Brain pericyte (primary cell): ENCODE measurements around the gene TCF7L2.

Experiments
- DNase-seq: peaks from one replicate; pipeline ENCODE4 v3.0.0-alpha.2; 2012; ENCODE audit warnings: low read depth, low spot score

TCF7L2 gene

GRCh38 chr10:113142601-113143362 is 192.7 kb downstream of the TCF7L2 start:
- DNase-seq = no peak

DNA sequence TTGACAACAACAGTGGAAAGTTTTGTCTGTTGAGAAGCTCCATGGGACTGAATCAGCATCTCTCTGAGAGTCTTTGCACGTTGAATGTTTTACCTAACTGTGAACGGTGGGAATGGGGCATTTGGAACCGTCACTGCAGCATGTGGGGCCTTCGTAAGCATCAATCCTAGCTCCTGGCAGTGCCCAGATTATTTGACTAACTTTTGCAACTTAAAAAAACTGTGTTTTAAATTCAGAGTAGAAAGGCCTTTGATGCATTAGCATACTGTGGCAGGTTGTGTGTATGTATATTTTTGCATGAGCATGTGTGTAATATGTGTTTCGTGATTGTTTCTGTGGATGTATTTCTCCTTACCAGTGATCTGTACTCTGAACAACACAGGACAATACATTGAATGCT is 194.5 kb downstream of the TCF7L2 start:
- no peak for DNase-seq

- DNase-seq = no peak
Measured at GRCh38 chr10:113148071-113148825, 198.2 kb downstream of the TCF7L2 start.

GRCh38 chr10:113148901-113149300 is 198.9 kb downstream of the TCF7L2 start:
- DNase-seq = no peak

DNA sequence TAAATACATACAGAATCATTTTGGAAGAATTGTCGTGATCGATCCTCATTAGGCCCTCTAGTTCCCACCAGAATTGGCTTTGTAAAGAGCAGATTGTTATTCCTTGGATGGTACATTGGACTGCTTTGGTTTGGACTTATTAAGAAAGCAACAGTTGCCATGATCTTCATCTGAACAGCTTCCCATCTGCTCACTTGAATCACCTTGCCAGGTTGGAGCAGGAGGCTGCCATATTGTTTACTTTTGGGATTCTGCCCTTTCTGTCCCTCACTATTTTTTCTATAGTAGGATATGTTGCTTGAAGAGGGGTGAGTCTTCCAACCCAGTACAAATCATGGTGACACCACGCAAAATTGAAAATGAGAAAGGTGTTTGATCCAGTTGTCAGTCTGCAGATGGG is 199.6 kb downstream of the TCF7L2 start:
- no peak for DNase-seq

- DNase-seq = no peak
Measured at GRCh38 chr10:113151190-113151666, 201.2 kb downstream of the TCF7L2 start.

- DNase-seq = no peak
Measured at GRCh38 chr10:113153493-113154102, 203.6 kb downstream of the TCF7L2 start.

DNA sequence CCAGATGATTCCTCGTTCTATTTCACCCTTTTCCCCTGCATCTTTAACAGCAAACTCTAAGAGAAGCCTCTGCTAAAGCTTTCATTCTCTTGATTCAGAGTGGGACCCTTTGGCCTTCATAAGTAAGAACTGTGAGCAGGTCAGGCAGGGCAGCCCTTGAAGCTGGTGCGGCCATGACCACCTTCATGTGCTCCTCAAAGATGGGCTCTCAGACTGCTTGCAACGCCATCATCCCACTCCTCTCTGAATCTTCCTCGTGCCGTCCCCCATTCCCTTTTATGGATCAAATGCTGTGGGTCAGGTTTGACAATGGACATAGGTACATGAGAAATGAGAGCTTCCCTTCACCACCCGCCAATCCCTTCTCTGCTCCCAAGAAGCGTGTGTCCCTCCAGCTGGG is 207.4 kb downstream of the TCF7L2 start:
- no peak for DNase-seq

- DNase-seq = no peak
Measured at GRCh38 chr10:113158183-113158582, 208.1 kb downstream of the TCF7L2 start.

- DNase-seq = no peak
Measured at GRCh38 chr10:113159563-113159962, 209.5 kb downstream of the TCF7L2 start.

DNA sequence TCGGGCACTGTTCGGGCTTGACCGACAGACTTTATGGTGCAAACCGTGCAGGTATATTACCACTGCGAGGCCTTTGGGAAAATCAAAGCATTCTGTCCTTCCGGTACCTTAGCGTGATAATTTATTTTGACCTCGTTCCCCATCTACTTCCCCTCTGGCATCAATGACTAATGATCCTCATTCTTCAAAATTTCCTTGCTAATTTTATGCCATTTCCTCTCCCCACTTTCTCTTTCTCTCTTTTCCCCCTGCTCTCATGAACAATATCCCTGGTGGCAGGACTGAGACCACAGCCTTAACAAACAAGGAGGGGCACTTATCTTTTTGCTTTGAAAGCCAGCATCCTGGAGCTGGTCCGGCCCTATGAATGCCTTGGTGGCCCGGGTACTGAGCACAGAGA is 210.6 kb downstream of the TCF7L2 start:
- no peak for DNase-seq

- no peak for DNase-seq
Measured at GRCh38 chr10:113161066-113161465, 211.0 kb downstream of the TCF7L2 start.

- DNase-seq = no peak
Measured at GRCh38 chr10:113162960-113163359, 212.9 kb downstream of the TCF7L2 start.

DNA sequence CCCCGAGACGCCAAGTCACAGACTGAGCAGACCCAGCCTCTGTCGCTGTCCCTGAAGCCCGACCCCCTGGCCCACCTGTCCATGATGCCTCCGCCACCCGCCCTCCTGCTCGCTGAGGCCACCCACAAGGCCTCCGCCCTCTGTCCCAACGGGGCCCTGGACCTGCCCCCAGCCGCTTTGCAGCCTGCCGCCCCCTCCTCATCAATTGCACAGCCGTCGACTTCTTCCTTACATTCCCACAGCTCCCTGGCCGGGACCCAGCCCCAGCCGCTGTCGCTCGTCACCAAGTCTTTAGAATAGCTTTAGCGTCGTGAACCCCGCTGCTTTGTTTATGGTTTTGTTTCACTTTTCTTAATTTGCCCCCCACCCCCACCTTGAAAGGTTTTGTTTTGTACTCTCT is 215.6 kb downstream of the TCF7L2 start:
- DNase-seq = no peak

GRCh38 chr10:113167702-113168101 is 217.7 kb downstream of the TCF7L2 start:
- no peak for DNase-seq

- DNase-seq = no peak
Measured at GRCh38 chr10:113168584-113168983, 218.5 kb downstream of the TCF7L2 start.

DNA sequence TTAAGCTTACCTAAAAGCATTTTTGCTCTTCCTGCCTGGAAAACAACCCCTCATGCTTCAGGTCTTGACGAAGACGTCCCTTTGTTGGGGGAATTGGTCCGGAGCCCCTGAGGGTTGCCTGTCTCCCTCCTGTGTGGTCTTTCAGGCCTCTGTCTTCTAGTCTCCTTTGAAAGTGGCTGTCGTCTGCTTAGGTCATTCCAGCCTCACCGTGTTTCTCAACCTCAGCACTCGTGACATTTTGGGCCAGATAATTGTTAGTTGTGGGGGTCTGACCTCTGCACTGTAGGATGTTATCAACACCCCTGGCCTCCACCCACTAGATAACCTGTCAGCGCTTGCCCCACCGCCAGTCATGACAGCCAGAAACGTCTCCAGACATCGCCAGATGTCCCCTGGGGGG is 219.1 kb downstream of the TCF7L2 start:
- no peak for DNase-seq

DNA sequence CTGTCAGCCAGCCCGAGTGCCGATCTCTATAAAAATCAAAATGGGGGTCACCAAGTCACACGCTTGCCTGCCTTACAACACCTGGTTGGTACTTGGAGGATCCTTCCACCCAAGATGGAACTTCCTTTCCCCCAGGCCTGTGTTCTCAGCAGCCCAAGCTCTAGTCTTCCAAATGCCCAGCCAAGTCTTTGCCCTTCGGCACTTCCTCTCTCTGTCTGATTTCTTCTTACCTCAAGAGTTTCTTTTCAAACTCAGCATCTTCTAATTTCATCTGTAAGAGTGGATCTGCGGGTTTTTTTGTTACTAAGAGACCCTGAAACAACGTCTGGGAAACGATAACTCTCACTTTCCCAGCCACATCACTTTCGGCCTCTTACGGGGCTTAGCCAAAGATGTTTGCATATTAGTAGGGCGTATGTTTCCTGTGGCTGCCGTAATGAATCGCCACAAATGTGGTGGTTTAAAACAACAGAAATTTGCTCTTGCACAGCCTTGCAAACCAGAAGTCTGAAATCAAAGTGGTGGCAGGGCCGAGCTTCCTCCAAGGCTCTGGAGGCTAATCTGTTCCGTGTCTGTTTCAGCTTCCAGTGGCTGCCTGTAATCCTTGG is 219.9 kb downstream of the TCF7L2 start:
- DNase-seq = no peak

DNA sequence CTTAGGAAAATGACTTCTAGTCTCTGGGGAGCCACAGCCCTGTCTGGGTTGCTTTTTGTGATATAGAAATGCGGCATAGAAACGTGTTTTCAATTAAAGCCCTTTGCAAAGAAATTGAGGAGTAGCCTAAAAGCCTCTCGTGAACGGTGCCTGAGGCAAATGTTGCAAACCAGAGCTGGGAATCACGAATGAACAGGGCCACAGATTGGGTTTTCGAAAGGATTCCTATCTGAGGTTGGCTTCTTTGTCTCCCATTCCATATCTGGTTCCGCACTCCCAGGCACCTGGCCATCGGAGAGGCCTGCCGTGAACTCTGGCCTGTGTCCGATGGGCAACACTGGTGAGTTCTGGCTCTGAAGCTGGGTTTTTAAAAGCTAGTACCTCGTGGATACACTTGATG is 221.6 kb downstream of the TCF7L2 start:
- DNase-seq = no peak

DNA sequence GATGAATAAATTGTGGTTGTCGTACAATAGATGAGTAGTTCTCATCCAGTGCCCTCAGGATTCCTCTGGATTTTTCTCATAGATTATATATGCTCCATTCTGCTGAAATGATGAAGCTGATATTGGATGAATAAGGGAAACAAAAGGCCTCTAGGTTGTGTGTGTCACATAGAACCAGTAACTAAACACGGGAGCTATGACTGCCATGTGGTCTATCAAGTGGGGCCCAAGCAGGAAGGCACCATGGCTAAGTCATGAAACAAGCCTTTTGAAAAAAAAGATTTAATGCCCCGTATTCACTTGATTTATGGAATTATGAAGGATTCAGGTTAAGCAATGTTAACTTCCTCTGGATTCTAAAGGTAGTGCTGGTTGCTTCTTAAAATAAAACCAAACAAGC is 225.1 kb downstream of the TCF7L2 start:
- no peak for DNase-seq

DNA sequence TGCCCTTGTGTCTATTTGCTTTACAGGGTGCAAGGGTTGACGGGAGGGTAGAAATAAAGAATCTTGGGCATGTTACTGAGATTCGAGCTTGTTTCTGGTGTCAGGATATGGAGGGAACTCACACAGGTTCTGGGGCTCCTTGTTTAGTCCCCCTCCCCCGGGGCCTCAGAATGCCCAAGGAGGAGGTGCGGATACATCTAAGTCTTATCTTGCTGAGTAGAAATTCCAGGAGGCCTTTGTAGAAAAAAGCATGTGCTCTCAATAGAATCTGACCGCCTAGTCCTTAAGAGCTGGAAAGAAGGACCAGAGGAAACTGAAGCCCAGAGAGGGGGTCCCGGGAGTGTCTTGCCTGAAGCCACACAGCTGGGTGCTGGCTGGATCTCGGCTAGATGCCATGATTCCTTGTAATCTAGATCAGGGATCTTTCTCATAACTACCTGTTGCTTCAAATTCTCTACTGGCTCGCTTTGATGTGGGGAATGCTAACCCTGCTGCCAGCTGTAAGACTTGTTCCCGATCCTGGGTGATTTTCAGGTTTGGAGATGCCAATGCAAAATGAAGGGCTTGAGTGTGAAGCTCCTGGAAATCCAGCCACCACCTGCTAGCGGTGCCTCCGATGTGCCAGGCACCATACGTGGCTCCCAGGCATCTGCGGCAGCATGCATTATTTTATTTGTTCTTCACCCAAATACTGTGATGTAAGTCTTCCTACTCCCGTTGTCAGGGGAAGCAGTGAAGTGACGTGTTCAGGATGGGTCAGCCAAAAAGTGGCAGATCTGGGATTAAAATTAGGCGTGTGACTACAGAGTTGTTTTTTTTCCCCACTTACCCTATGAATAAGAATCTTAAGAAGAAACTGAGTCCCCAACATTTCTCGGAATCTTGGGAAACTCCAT is 226.0 kb downstream of the TCF7L2 start:
- no peak for DNase-seq
